LNCAP (cell line): ENCODE measurements around the gene KLHL40.

Experiments
- TF ChIP-seq, protein P1 (sequence below): fragments of 450-650 bp; IDR thresholded peaks from 2 replicates; pipeline ENCODE4 v1.5.1; 2017; ENCODE audit warnings: mild to moderate bottlenecking

Gene KLHL40

DNA sequence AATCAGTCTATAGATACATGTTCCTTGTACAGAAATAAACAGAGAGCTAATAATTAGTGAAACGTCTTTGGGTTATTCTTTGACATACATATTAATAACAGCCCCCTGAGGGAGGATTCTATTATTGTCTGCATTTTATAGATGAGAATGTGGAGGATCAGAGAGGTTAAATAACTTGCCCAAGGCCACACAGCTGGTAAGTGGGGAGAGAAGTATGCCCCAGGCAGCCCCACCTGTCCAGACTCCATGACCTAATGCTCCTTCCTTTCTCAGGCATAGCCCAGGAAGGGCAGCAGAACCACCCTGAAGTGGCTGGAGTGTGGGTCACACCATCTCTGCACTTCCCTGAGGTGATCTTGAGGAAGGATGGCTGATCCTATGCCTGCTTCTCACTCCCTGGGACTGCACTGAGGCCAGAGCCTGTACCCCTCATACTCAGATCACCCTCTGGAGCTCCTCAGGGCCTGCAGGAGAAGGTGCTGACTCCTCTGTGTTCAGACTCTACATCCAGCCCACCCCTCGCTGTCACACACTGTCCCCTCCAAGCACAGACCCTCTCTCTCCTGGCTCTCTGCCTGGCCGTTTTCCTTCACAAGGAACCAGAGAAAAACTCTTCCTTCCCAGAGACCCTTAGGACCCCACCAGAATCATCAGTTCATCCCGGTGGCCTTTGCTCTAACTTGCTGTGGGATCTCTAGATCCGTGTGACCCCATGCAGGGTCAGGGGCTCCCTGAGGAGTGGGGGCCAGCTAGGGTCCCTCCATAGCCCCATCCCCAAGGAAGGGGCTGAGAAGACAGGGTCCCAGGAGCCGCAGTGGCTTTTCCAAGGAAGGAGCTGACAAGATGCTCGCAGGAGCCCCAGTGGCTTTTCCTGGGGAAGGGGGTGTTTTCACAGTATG, 21.6 kb downstream of the KLHL40 start:
- TF ChIP-seq, protein P1, sequence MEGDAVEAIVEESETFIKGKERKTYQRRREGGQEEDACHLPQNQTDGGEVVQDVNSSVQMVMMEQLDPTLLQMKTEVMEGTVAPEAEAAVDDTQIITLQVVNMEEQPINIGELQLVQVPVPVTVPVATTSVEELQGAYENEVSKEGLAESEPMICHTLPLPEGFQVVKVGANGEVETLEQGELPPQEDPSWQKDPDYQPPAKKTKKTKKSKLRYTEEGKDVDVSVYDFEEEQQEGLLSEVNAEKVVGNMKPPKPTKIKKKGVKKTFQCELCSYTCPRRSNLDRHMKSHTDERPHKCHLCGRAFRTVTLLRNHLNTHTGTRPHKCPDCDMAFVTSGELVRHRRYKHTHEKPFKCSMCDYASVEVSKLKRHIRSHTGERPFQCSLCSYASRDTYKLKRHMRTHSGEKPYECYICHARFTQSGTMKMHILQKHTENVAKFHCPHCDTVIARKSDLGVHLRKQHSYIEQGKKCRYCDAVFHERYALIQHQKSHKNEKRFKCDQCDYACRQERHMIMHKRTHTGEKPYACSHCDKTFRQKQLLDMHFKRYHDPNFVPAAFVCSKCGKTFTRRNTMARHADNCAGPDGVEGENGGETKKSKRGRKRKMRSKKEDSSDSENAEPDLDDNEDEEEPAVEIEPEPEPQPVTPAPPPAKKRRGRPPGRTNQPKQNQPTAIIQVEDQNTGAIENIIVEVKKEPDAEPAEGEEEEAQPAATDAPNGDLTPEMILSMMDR, result no peak

- TF ChIP-seq, protein P1, result no peak
These were observed 22.5 kb downstream of the KLHL40 start for GRCh38 chr3:42707620-42708355.

DNA sequence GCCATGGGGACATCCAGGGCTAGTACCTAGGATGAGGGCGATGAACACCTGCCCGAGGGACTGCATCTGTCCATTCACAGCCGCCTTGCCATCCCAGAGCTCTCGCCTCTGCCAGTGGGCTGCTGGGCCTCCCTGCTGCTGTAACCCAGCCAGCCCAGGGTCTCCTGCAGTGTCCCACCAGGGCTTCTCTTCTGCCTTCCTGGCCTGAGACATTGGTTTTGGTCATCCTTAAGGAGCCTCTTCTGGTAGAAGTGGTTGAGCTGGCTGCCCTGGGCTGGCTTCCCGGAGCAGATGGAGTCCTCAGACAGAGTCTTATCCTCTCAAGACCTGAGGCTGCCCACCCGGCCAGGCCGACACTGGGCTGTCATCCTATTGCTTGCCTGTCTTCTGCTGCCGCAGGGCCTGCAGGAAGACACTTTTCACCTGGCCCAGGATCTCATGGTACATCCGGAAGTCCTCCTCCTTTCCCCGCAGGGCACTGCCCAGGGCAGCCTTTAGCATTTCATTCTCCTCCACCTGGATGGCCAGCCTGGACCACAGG, 23.3 kb downstream of the KLHL40 start:
- TF ChIP-seq, protein P1, result no peak

DNA sequence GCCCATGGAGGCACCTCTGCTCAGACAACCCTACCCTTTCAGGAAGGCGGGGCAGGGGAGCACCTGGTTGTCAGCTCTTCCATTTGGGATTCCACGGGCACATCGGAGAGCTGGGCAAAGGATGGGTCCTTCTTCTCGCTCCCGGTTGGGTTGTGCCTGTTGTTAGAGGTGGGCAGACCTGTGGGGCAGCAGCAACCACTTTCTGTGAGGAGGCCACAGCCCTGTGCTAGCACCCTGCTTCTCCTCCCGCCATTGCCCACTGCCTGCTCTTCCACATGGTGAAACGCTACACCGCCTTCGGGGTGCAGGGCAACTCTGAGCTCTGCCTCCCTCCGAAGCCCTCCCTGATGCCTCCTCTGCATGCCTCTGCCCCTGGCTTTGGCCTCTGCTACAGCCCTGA, 24.3 kb downstream of the KLHL40 start:
- TF ChIP-seq, protein P1, result no peak

DNA sequence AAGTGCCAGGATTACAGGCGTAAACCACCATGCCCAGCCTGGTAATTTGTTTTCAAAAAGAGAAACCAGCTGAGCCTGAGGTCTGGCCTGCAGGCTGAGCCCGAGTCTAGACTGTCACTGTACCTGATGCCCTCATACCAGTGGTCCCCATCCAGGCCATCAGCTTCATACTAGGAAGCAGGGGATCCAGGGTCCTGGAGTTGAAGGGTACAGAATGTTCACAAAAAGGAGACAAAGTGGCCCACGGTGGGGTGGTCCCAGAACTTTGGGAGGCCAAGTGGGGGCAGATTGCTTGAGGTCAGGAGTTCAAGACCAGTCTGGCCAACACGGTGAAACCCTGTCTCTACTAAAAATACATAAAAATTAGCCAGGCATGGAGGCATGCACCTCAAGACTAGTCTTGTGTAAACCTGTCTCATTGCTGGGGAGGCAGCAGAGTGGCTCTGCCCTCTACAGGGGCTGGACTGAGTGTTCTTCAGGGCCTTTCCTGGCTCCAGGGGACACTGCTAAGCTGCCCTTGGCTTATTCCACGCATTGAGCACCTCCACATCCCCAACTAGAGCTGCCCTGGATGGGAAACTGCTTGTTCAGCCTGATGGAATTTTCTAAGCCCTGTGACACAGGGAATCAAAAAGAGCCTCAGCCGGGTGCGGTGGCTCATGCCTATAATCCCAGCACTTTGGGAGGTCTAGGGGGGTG, 25.1 kb downstream of the KLHL40 start:
- TF ChIP-seq, protein P1, result no peak

GRCh38 chr3:42711491-42712343, 26.4 kb downstream of the KLHL40 start:
- TF ChIP-seq, protein P1, result no peak

- TF ChIP-seq, protein P1, result no peak
These were observed 27.0 kb downstream of the KLHL40 start for GRCh38 chr3:42712344-42712648.
